ENCODE results near the gene BAHCC1.

DNA sequence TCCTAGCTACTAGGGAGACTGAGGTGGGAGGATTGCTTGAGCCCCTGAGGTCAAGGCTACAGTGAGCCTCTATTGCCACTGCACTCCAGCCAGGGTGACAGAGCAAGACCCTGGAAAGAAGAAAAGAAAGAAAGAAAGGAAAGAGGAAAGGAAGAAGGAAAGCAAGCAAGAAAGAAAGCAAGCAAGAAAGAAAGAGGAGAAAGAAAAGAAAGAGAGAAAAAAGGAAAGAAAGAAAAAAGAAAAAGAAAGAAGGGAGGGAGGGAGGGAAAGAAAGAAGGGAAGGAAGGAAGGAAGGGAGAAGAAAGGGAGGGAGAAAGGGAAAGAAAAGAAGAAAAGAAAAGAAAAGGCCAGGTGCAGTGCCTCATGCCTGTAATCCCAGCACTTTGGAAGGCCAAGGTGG lies 108.4 kb downstream of the BAHCC1 start:
- TF ChIP-seq, protein P1, sequence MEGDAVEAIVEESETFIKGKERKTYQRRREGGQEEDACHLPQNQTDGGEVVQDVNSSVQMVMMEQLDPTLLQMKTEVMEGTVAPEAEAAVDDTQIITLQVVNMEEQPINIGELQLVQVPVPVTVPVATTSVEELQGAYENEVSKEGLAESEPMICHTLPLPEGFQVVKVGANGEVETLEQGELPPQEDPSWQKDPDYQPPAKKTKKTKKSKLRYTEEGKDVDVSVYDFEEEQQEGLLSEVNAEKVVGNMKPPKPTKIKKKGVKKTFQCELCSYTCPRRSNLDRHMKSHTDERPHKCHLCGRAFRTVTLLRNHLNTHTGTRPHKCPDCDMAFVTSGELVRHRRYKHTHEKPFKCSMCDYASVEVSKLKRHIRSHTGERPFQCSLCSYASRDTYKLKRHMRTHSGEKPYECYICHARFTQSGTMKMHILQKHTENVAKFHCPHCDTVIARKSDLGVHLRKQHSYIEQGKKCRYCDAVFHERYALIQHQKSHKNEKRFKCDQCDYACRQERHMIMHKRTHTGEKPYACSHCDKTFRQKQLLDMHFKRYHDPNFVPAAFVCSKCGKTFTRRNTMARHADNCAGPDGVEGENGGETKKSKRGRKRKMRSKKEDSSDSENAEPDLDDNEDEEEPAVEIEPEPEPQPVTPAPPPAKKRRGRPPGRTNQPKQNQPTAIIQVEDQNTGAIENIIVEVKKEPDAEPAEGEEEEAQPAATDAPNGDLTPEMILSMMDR (IDR thresholded peaks at IDR 0.05), result no peak
- TF ChIP-seq POLR2A (IDR thresholded peaks at IDR 0.05), result no peak
- TF ChIP-seq POLR2AphosphoS5 (IDR thresholded peaks at IDR 0.05), result no peak

Measured in prostate gland (tissue), 2 donors.